WTC11 (cell line): Measurements from ENCODE around the gene MTMR3. TPM values are rescaled to one million over a fixed set of nuclear protein-coding genes. Genes with fewer than 3 reads are reported as not detected.

Source experiments
- ATAC-seq: fragments of 200-7000 bp; cut with Tn5 transposase; 2 replicates; pipeline ENCODE4 v1.10.0; 2021; ENCODE audit warnings: mild to moderate bottlenecking, moderate library complexity
- CTCF ChIA-PET: fragments of 300-600 bp; sonication (Branson Sonifier 250); formaldehyde crosslinking; loops from one replicate; lab custom pipeline; 2021; ENCODE audit warnings: antibody characterized with exemption; lab: Charles Lee
- POLR2A ChIA-PET: fragments of 350-600 bp; sonication (Branson Sonifier 250); formaldehyde crosslinking; loops from one replicate; lab custom pipeline; 2021; ENCODE audit warnings: antibody characterized with exemption; lab: Charles Lee
- DNase-seq: peaks from one replicate; pipeline ENCODE4 v3.0.0; 2021; ENCODE audit warnings: low spot score
- H3K27ac Mint-ChIP-seq: 2 replicates; pipeline ENCODE4 v1.8.0; 2021; ENCODE audit warnings: mixed read lengths
- H3K27me3 Mint-ChIP-seq: 2 replicates; pipeline ENCODE4 v1.8.0; 2021; ENCODE audit warnings: low read depth, mild to moderate bottlenecking, moderate library complexity, mixed read lengths
- H3K36me3 Mint-ChIP-seq: 2 replicates; pipeline ENCODE4 v1.8.0; 2021; ENCODE audit warnings: mixed read lengths
- H3K4me1 Mint-ChIP-seq: 2 replicates; pipeline ENCODE4 v1.8.0; 2022; ENCODE audit warnings: mixed read lengths
- H3K4me3 Mint-ChIP-seq: 2 replicates; pipeline ENCODE4 v1.8.0; 2021; ENCODE audit warnings: mild to moderate bottlenecking, moderate library complexity, mixed read lengths
- H3K9me3 Mint-ChIP-seq: 2 replicates; pipeline ENCODE4 v1.8.0; 2021; ENCODE audit warnings: mixed read lengths
- ATF1 ChIP-seq: sonication (generic); formaldehyde crosslinking; IDR thresholded peaks from 2 replicates; pipeline ENCODE4 v1.8.1; 2023; ENCODE audit warnings: mild to moderate bottlenecking, moderate library complexity, missing genetic modification reagents
- CDX4 ChIP-seq: fragments of 250-450 bp; sonication (Bioruptor Pico); IDR thresholded peaks from 2 replicates; pipeline ENCODE4 v1.9.0; 2021; ENCODE audit warnings: moderate library complexity, mild to moderate bottlenecking, inconsistent platforms, borderline replicate concordance
- CREB1 ChIP-seq: sonication (generic); formaldehyde crosslinking; IDR thresholded peaks from 2 replicates; pipeline ENCODE4 v1.8.0; 2023; ENCODE audit warnings: mild to moderate bottlenecking, missing genetic modification reagents
- CREM ChIP-seq: sonication (generic); formaldehyde crosslinking; IDR thresholded peaks from 2 replicates; pipeline ENCODE4 v1.8.1; 2022; ENCODE audit warnings: mild to moderate bottlenecking, missing genetic modification reagents, moderate library complexity
- E2F1 ChIP-seq: sonication (generic); formaldehyde crosslinking; IDR thresholded peaks from 2 replicates; pipeline ENCODE4 v1.8.0; 2022; ENCODE audit warnings: mild to moderate bottlenecking, missing genetic modification reagents
- E2F5 ChIP-seq: sonication (generic); formaldehyde crosslinking; IDR thresholded peaks from 2 replicates; pipeline ENCODE4 v1.8.1; 2022; ENCODE audit warnings: mild to moderate bottlenecking, moderate library complexity, missing genetic modification reagents
- ELF4 ChIP-seq: sonication (generic); formaldehyde crosslinking; IDR thresholded peaks from 2 replicates; pipeline ENCODE4 v1.8.1; 2022; ENCODE audit warnings: low read depth, mild to moderate bottlenecking, moderate library complexity, missing genetic modification reagents
- FOXP1 ChIP-seq: sonication (generic); formaldehyde crosslinking; IDR thresholded peaks from 2 replicates; pipeline ENCODE4 v1.8.0; 2022; ENCODE audit warnings: missing genetic modification reagents, mild to moderate bottlenecking, moderate library complexity, borderline replicate concordance
- GTF2I ChIP-seq: fragments of 250-450 bp; sonication (Bioruptor Pico); conservative IDR thresholded peaks from 2 replicates; pipeline ENCODE4 v1.4.0; 2021; ENCODE audit warnings: mild to moderate bottlenecking
- HMGXB4 ChIP-seq: sonication (generic); formaldehyde crosslinking; IDR thresholded peaks from 2 replicates; pipeline ENCODE4 v1.8.1; 2023; ENCODE audit warnings: mild to moderate bottlenecking, moderate library complexity, missing genetic modification reagents
- NFATC4 ChIP-seq: fragments of 250-450 bp; sonication (Bioruptor Pico); IDR thresholded peaks from 2 replicates; pipeline ENCODE4 v1.9.0; 2021; ENCODE audit warnings: mild to moderate bottlenecking
- NFE2L1 ChIP-seq: sonication (generic); formaldehyde crosslinking; IDR thresholded peaks from 2 replicates; pipeline ENCODE4 v1.8.1; 2023; ENCODE audit warnings: missing genetic modification reagents
- NR3C1 ChIP-seq: sonication (generic); formaldehyde crosslinking; conservative IDR thresholded peaks from 2 replicates; pipeline ENCODE4 v1.8.1; 2023; ENCODE audit warnings: low read depth, mild to moderate bottlenecking, missing genetic modification reagents
- PRRX2 ChIP-seq: fragments of 250-450 bp; sonication (Bioruptor Pico); IDR thresholded peaks from 2 replicates; pipeline ENCODE4 v1.8.0; 2021; ENCODE audit warnings: mild to moderate bottlenecking
- SOX15 ChIP-seq: fragments of 250-450 bp; sonication (Bioruptor Pico); IDR thresholded peaks from 2 replicates; pipeline ENCODE4 v1.9.0; 2021; ENCODE audit warnings: mild to moderate bottlenecking
- STAT6 ChIP-seq: sonication (generic); formaldehyde crosslinking; conservative IDR thresholded peaks from 2 replicates; pipeline ENCODE4 v1.8.1; 2023; ENCODE audit warnings: mild to moderate bottlenecking, low read depth, missing genetic modification reagents, moderate library complexity
- TP53 ChIP-seq: sonication (generic); formaldehyde crosslinking; IDR thresholded peaks from 2 replicates; pipeline ENCODE4 v1.8.1; 2023; ENCODE audit warnings: mild to moderate bottlenecking, missing genetic modification reagents
- ZBTB43 ChIP-seq: sonication (generic); formaldehyde crosslinking; IDR thresholded peaks from 2 replicates; pipeline ENCODE4 v1.8.1; 2023; ENCODE audit warnings: mild to moderate bottlenecking, missing genetic modification reagents
- ZNF396 ChIP-seq: fragments of 250-450 bp; sonication (Bioruptor Pico); IDR thresholded peaks from 2 replicates; pipeline ENCODE4 v1.8.0; 2021; ENCODE audit warnings: mild to moderate bottlenecking, moderate library complexity, borderline replicate concordance
- ZNF416 ChIP-seq: fragments of 250-450 bp; sonication (Bioruptor Pico); IDR thresholded peaks from 2 replicates; pipeline ENCODE4 v1.9.0; 2021; ENCODE audit warnings: mild to moderate bottlenecking, inconsistent platforms
- total RNA-seq: library from RNA; stranded (reverse); gene quantifications from 3 replicates; pipeline ENCODE4 v1.2.3, GENCODE V29; 2021

MTMR3 gene
- total RNA-seq, 1 experiment from 2014 or later: 19.2 TPM

GRCh38 chr22:30004694-30005093 is 121.7 kb downstream of the MTMR3 start:
- Mint-ChIP-seq H3K27ac (no peak overlapping the region), H3K4me3 (no peak overlapping the region), H3K27me3 (no peaks in the 10 kb centered on the region), H3K9me3 (no peaks in the 10 kb centered on the region), H3K36me3 (peaks cover 7% of the 10 kb centered on the region), H3K4me1 (no peaks in the 10 kb centered on the region)
- TF ChIP-seq TP53 (CRISPR knock-in tag) (no peak), CDX4 (CRISPR knock-in tag) (no peak), HMGXB4 (CRISPR knock-in tag) (no peak), E2F5 (CRISPR knock-in tag) (no peak), ELF4 (CRISPR knock-in tag) (no peak), GTF2I (CRISPR knock-in tag) (no peak), NFATC4 (CRISPR knock-in tag) (no peak), CREM (no peak), CREB1 (CRISPR knock-in tag) (no peak), ZNF396 (no peak), ZBTB43 (no peak), PRRX2 (CRISPR knock-in tag) (no peak), NR3C1 (CRISPR knock-in tag) (no peak), ATF1 (no peak), SOX15 (CRISPR knock-in tag) (no peak), FOXP1 (CRISPR knock-in tag) (no peak), NFE2L1 (CRISPR knock-in tag) (no peak), STAT6 (CRISPR knock-in tag) (no peak), ZNF416 (CRISPR knock-in tag) (no peak), E2F1 (CRISPR knock-in tag) (no peak)
- ChIA-PET POLR2A (no interaction called here), CTCF (interaction anchor here (0.6 to 4.0 kb wide), 63 partner anchors 9 to 381 kb away, joined by 3 to 31 read pairs (median 4); partner anchors contain the start of genes ASCC2, MTMR3, UQCR10 and ZMAT5)
- ATAC-seq (no peak), DNase-seq (no peak)
